ENCODE results near the gene SLC27A6.
"Not testable (repeated sequence)": the region's sequence is repeated elsewhere in the genome, so short reads cannot be mapped to it uniquely, and the experiment has no call there.

Gene SLC27A6

GRCh38 chr5:129003232-129003631 lies 37.9 kb downstream of the SLC27A6 start:
- DNase-seq = no peak

GRCh38 chr5:129014185-129014584 lies 48.9 kb downstream of the SLC27A6 start:
- DNase-seq = no peak

- DNase-seq = no peak
Observed at GRCh38 chr5:129018837-129019236, 53.5 kb downstream of the SLC27A6 start.

GRCh38 chr5:129019401-129019908 lies 54.2 kb downstream of the SLC27A6 start:
- no peak for DNase-seq

GRCh38 chr5:129020683-129021082 lies 55.4 kb downstream of the SLC27A6 start:
- DNase-seq = no peak

- no peak for DNase-seq
Observed at GRCh38 chr5:129021744-129022143, 56.5 kb downstream of the SLC27A6 start.

GRCh38 chr5:129022599-129022998 lies 57.3 kb downstream of the SLC27A6 start:
- no peak for DNase-seq

GRCh38 chr5:129027260-129027659 lies 62.0 kb downstream of the SLC27A6 start:
- DNase-seq = no peak

GRCh38 chr5:129031886-129032683 lies 66.8 kb downstream of the SLC27A6 start:
- no peak for DNase-seq

GRCh38 chr5:129036257-129036656 lies 71.0 kb downstream of the SLC27A6 start:
- DNase-seq = not testable (repeated sequence)

GRCh38 chr5:129041196-129041881 lies 76.1 kb downstream of the SLC27A6 start:
- DNase-seq = no peak

- DNase-seq = no peak
Observed at GRCh38 chr5:129042306-129042705, 77.0 kb downstream of the SLC27A6 start.

- DNase-seq = no peak
Observed at GRCh38 chr5:129043894-129044293, 78.6 kb downstream of the SLC27A6 start.

- DNase-seq = no peak
Observed at GRCh38 chr5:129046151-129046550, 80.9 kb downstream of the SLC27A6 start.

- DNase-seq = no peak
Observed at GRCh38 chr5:129048509-129048908, 83.2 kb downstream of the SLC27A6 start.

- no peak for DNase-seq
Observed at GRCh38 chr5:129049126-129049799, 84.0 kb downstream of the SLC27A6 start.

GRCh38 chr5:129051283-129051682 lies 86.0 kb downstream of the SLC27A6 start:
- no peak for DNase-seq

- no peak for DNase-seq
Observed at GRCh38 chr5:129053438-129053837, 88.2 kb downstream of the SLC27A6 start.

GRCh38 chr5:129057329-129057728 lies 92.0 kb downstream of the SLC27A6 start:
- DNase-seq = no peak

GRCh38 chr5:129061849-129062248 lies 96.6 kb downstream of the SLC27A6 start:
- DNase-seq = no peak

GRCh38 chr5:129063483-129064113 lies 98.3 kb downstream of the SLC27A6 start:
- DNase-seq = no peak

GRCh38 chr5:129065721-129066120 lies 100.4 kb downstream of the SLC27A6 start:
- no peak for DNase-seq

GRCh38 chr5:129067745-129068144 lies 102.5 kb downstream of the SLC27A6 start:
- no peak for DNase-seq

Measured in effector CD8-positive, alpha-beta T cell (primary cell).